HCT116 (cell line): ENCODE results near the gene MAP7D1. TPM values are rescaled to one million over a fixed set of nuclear protein-coding genes. Genes with fewer than 3 reads are reported as not detected.

Experiments used
- ATAC-seq: fragments of 200-7000 bp; cut with Tn5 transposase; 2 replicates; pipeline ENCODE4 v1.9.1; 2020; ENCODE audit warnings: mild to moderate bottlenecking, moderate library complexity
- BruUV-seq: library from RNA; stranded (reverse); fragments of 400-500 nt; replicated peaks from 2 replicates; lab custom pipeline; 2021; lab: Mats Ljungman, UMichigan
- CTCF ChIA-PET: fragments of 300-600 bp; sonication (Branson Sonifier 250); formaldehyde crosslinking; loops from one replicate; lab custom pipeline; 2021; ENCODE audit warnings: antibody characterized with exemption; lab: Charles Lee
- POLR2A ChIA-PET: fragments of 300-600, 350-600 bp; sonication (Branson Sonifier 250); formaldehyde crosslinking; loops from one replicate; lab custom pipeline; 2021; ENCODE audit warnings: antibody characterized with exemption; lab: Charles Lee
- RAD21 ChIA-PET, 2 experiments: fragments of 300-600 bp; sonication (Branson Sonifier 250); formaldehyde crosslinking; loops; one replicate each; lab custom pipeline; 2023; ENCODE audit warnings: low total read pairs in 2 of 2; ENCODE audit not compliant: uncharacterized antibody in 2 of 2, unreplicated experiment in 2 of 2, low non-redundant PET in 1 of 2; lab: Charles Lee
- DNase-seq: peaks from one replicate; pipeline ENCODE4 v3.0.0-alpha.2; 2010; ENCODE audit warnings: low read depth, low spot score
- H2AFZ ChIP-seq: fragments of 200-600 bp; shearing (Covaris generic), sonication (generic); 2 replicates; pipeline ENCODE4 v1.6.1; 2017; ENCODE audit warnings: low read depth, mixed run types, mixed read lengths, antibody characterized with exemption, low read length; ENCODE audit not compliant: poor library complexity, severe bottlenecking
- H3K27ac ChIP-seq: 2 replicates; pipeline ENCODE4 v1.5.1; 2012; ENCODE audit warnings: low read depth, low read length
- H3K27me3 ChIP-seq: fragments of 200-600 bp; sonication (generic); 2 replicates; pipeline ENCODE4 v1.6.1; 2016; ENCODE audit warnings: mixed run types, low read length, mixed read lengths; ENCODE audit not compliant: insufficient read depth
- H3K36me3 ChIP-seq, 2 experiments: fragments of 200-500 bp in 1 of 2; fragments of 200-600 bp in 1 of 2; sonication (Bioruptor generic) in 1 of 2; sonication (generic) in 1 of 2; 2 replicates each; pipeline versions ENCODE4 v1.5.1 to v1.6.1; 2014 to 2016; ENCODE audit warnings: low read length in 2 of 2, inconsistent platforms in 1 of 2, mixed read lengths in 1 of 2, mixed run types in 1 of 2; ENCODE audit not compliant: insufficient read depth in 2 of 2, control insufficient read depth in 1 of 2
- H3K4me1 ChIP-seq, 2 experiments: fragments of 200-600 bp in 1 of 2; sonication (generic) in 1 of 2; 2 replicates each; pipeline versions ENCODE4 v1.5.1 to v1.6.1; 2012 to 2017; ENCODE audit warnings: low read length in 2 of 2, inconsistent platforms in 1 of 2, mild to moderate bottlenecking in 1 of 2, mixed read lengths in 1 of 2, mixed run types in 1 of 2, moderate library complexity in 1 of 2; ENCODE audit not compliant: insufficient read depth in 2 of 2, control insufficient read depth in 1 of 2
- H3K4me2 ChIP-seq: fragments of 200-600 bp; sonication (generic); 2 replicates; pipeline ENCODE4 v1.6.1; 2017; ENCODE audit warnings: mixed run types, low read length, mixed read lengths
- H3K4me3 ChIP-seq, 2 experiments: fragments of 200-600 bp in 1 of 2; sonication (generic) in 1 of 2; replicated peaks in 1 of 2; 2 replicates each; pipeline ENCODE4 v1.5.1; 2011 to 2016; ENCODE audit warnings: low read length in 2 of 2, control low read depth in 1 of 2, low read depth in 1 of 2, mild to moderate bottlenecking in 1 of 2, mixed read lengths in 1 of 2, mixed run types in 1 of 2
- H3K79me2 ChIP-seq: fragments of 200-600 bp; sonication (generic); 2 replicates; pipeline ENCODE4 v1.6.1; 2017; ENCODE audit warnings: mild to moderate bottlenecking, mixed run types, low read length, moderate library complexity, mixed read lengths; ENCODE audit not compliant: insufficient read depth
- H3K9ac ChIP-seq: fragments of 200-600 bp; sonication (generic); 2 replicates; pipeline ENCODE4 v1.6.1; 2016; ENCODE audit warnings: low read length, mixed read lengths
- H3K9me2 ChIP-seq: fragments of 200-600 bp; sonication (generic), shearing (Covaris generic); 2 replicates; pipeline ENCODE4 v1.6.1; 2017; ENCODE audit warnings: mixed run types, mild to moderate bottlenecking, moderate library complexity; ENCODE audit not compliant: insufficient read depth
- H3K9me3 ChIP-seq, 2 experiments: fragments of 200-500 bp in 1 of 2; fragments of 200-600 bp in 1 of 2; sonication (Bioruptor generic) in 1 of 2; sonication (generic) in 1 of 2; 2 replicates each; pipeline ENCODE4 v1.6.1; 2014 to 2017; ENCODE audit warnings: low read length in 2 of 2, mixed read lengths in 2 of 2, inconsistent platforms in 1 of 2, low read depth in 1 of 2, mild to moderate bottlenecking in 1 of 2, mixed run types in 1 of 2, moderate library complexity in 1 of 2; ENCODE audit not compliant: control insufficient read depth in 1 of 2, insufficient read depth in 1 of 2
- H4K20me1 ChIP-seq: fragments of 200-600 bp; sonication (generic), shearing (Covaris generic); 2 replicates; pipeline ENCODE4 v1.6.1; 2017; ENCODE audit warnings: mixed run types, mild to moderate bottlenecking, moderate library complexity; ENCODE audit not compliant: insufficient read depth
- ATF3 ChIP-seq: IDR thresholded peaks from 2 replicates; pipeline ENCODE4 v1.6.1; 2012
- CEBPB ChIP-seq: IDR thresholded peaks from 2 replicates; pipeline ENCODE4 v1.6.1; 2012; ENCODE audit warnings: low read depth
- EGR1 ChIP-seq: IDR thresholded peaks from 2 replicates; pipeline ENCODE4 v1.6.1; 2012; ENCODE audit warnings: low read depth
- EZH2 ChIP-seq: fragments of 200-600 bp; sonication (generic); IDR thresholded peaks from 2 replicates; pipeline ENCODE4 v1.6.1; 2017; ENCODE audit warnings: antibody characterized with exemption, mixed run types
- EZH2phosphoT487 ChIP-seq: fragments of 200-600 bp; IDR thresholded peaks from 2 replicates; pipeline ENCODE4 v1.6.1; 2018; ENCODE audit warnings: antibody characterized with exemption, borderline replicate concordance
- FOSL1 ChIP-seq: IDR thresholded peaks from 2 replicates; pipeline ENCODE4 v1.6.1; 2012; ENCODE audit warnings: low read depth
- MAX ChIP-seq: IDR thresholded peaks from 2 replicates; pipeline ENCODE4 v1.6.1; 2012
- POLR2A ChIP-seq: IDR thresholded peaks from 2 replicates; pipeline ENCODE4 v1.7.0; 2011; ENCODE audit warnings: borderline replicate concordance; ENCODE audit not compliant: insufficient read depth, insufficient read length; ENCODE audit errors: extremely low read depth
- POLR2AphosphoS5 ChIP-seq: IDR thresholded peaks from 2 replicates; pipeline ENCODE4 v1.6.1; 2011; ENCODE audit warnings: mild to moderate bottlenecking, low read depth, low read length, moderate library complexity
- RAD21 ChIP-seq: IDR thresholded peaks from 2 replicates; pipeline ENCODE4 v1.6.1; 2012; ENCODE audit warnings: low read depth, mild to moderate bottlenecking
- REST ChIP-seq: IDR thresholded peaks from 2 replicates; pipeline ENCODE4 v1.6.1; 2012; ENCODE audit warnings: low read depth
- SIN3A ChIP-seq: IDR thresholded peaks from 2 replicates; pipeline ENCODE4 v1.6.1; 2012; ENCODE audit warnings: low read depth
- SP1 ChIP-seq: IDR thresholded peaks from 2 replicates; pipeline ENCODE4 v1.6.1; 2012; ENCODE audit warnings: low read depth
- TCF7L2 ChIP-seq: IDR thresholded peaks from 2 replicates; pipeline ENCODE4 v1.7.0; 2011; ENCODE audit warnings: borderline replicate concordance, inconsistent platforms; ENCODE audit not compliant: insufficient read depth, insufficient read length; ENCODE audit errors: extremely low read depth
- YY1 ChIP-seq: IDR thresholded peaks from 2 replicates; pipeline ENCODE4 v1.6.1; 2011; ENCODE audit warnings: low read length, low read depth, moderate library complexity, mild to moderate bottlenecking; ENCODE audit not compliant: insufficient replicate concordance; ENCODE audit errors: extremely low read depth
- ZFX ChIP-seq: fragments of 450-650 bp; IDR thresholded peaks from 2 replicates; pipeline ENCODE4 v1.6.1; 2017
- intact Hi-C: fragments of 100-400 bp; cut with micrococcal nuclease; formaldehyde crosslinking; loops from 2 replicates; pipeline ENCODE4 v1.10.0; 2022
- total RNA-seq: library from RNA; stranded (reverse); gene quantifications from one replicate; pipeline ENCODE4 v1.2.1, GENCODE V29; 2021; ENCODE audit not compliant: unreplicated experiment
- TF ChIP-seq, protein P1 (sequence below): IDR thresholded peaks from 2 replicates; pipeline ENCODE4 v1.6.1; 2011; ENCODE audit warnings: mild to moderate bottlenecking, low read length, moderate library complexity; ENCODE audit not compliant: insufficient replicate concordance; ENCODE audit errors: extremely low read depth
- TF ChIP-seq, protein P2 (sequence below), 3 experiments: fragments of 200-600 bp in 1 of 3; sonication (generic) in 1 of 3; IDR thresholded peaks in 2 of 3; conservative IDR thresholded peaks in 1 of 3; 2 replicates each; pipeline ENCODE4 v1.5.1; 2012 to 2017; ENCODE audit warnings: low read depth in 2 of 3, low read length in 2 of 3, antibody characterized with exemption in 1 of 3, borderline replicate concordance in 1 of 3, control low read depth in 1 of 3, mild to moderate bottlenecking in 1 of 3, mixed read lengths in 1 of 3, mixed run types in 1 of 3, moderate library complexity in 1 of 3; ENCODE audit not compliant: insufficient read depth in 1 of 3

The MAP7D1 gene
- total RNA-seq, 1 experiment from 2014 or later = 71.8 TPM

GRCh38 chr1:36179220-36179600, 23.2 kb downstream of the MAP7D1 start:
- no peak for TF ChIP-seq TCF7L2
- no peak for TF ChIP-seq MAX
- no peak for TF ChIP-seq POLR2AphosphoS5
- TF ChIP-seq YY1 = no peak
- no peak for TF ChIP-seq ZFX
- no peak for TF ChIP-seq SIN3A
- TF ChIP-seq, protein P1, sequence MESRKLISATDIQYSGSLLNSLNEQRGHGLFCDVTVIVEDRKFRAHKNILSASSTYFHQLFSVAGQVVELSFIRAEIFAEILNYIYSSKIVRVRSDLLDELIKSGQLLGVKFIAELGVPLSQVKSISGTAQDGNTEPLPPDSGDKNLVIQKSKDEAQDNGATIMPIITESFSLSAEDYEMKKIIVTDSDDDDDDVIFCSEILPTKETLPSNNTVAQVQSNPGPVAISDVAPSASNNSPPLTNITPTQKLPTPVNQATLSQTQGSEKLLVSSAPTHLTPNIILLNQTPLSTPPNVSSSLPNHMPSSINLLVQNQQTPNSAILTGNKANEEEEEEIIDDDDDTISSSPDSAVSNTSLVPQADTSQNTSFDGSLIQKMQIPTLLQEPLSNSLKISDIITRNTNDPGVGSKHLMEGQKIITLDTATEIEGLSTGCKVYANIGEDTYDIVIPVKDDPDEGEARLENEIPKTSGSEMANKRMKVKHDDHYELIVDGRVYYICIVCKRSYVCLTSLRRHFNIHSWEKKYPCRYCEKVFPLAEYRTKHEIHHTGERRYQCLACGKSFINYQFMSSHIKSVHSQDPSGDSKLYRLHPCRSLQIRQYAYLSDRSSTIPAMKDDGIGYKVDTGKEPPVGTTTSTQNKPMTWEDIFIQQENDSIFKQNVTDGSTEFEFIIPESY = no peak
- TF ChIP-seq POLR2A = no peak
- no peak for TF ChIP-seq CEBPB
- no peak for TF ChIP-seq SP1
- TF ChIP-seq EZH2 = no peak
- TF ChIP-seq RAD21 = no peak
- no peak for TF ChIP-seq EGR1
- TF ChIP-seq FOSL1 = no peak
- TF ChIP-seq, protein P2, sequence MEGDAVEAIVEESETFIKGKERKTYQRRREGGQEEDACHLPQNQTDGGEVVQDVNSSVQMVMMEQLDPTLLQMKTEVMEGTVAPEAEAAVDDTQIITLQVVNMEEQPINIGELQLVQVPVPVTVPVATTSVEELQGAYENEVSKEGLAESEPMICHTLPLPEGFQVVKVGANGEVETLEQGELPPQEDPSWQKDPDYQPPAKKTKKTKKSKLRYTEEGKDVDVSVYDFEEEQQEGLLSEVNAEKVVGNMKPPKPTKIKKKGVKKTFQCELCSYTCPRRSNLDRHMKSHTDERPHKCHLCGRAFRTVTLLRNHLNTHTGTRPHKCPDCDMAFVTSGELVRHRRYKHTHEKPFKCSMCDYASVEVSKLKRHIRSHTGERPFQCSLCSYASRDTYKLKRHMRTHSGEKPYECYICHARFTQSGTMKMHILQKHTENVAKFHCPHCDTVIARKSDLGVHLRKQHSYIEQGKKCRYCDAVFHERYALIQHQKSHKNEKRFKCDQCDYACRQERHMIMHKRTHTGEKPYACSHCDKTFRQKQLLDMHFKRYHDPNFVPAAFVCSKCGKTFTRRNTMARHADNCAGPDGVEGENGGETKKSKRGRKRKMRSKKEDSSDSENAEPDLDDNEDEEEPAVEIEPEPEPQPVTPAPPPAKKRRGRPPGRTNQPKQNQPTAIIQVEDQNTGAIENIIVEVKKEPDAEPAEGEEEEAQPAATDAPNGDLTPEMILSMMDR (IDR thresholded peaks at IDR 0.05 in 2 of 3, conservative IDR thresholded peaks at IDR 0.05 in 1 of 3; ENCODE audit: borderline replicate concordance in 1 of 3, insufficient read depth in 1 of 3, low read depth in 2 of 3, low read length in 2 of 3) = no peak
- no peak for TF ChIP-seq REST
- TF ChIP-seq ATF3 = no peak
- no peak for TF ChIP-seq EZH2phosphoT487
- TF ChIP-seq, all 23 proteins: peak for 0
- BruUV-seq = no TSS peak

More at GRCh38 chr1:36179220-36179600, 23.2 kb downstream of the MAP7D1 start:
- H3K27ac ChIP-seq = no peak overlapping the region
- intact Hi-C loops = no loop called here
- no peak overlapping the region for H3K4me3 ChIP-seq
- no peaks in the 10 kb centered on the region for H3K9me3 ChIP-seq
- RAD21 ChIA-PET = no interaction called here
- no peak overlapping the region for H3K9ac ChIP-seq
- DNase-seq (no peak), ATAC-seq (no peak)
- no peaks in the 10 kb centered on the region for H4K20me1 ChIP-seq
- no peaks in the 10 kb centered on the region for H3K27me3 ChIP-seq
- H3K9me2 ChIP-seq = no peaks in the 10 kb centered on the region
- H3K79me2 ChIP-seq = no peaks in the 10 kb centered on the region
- H2AFZ ChIP-seq = no peak overlapping the region
- POLR2A ChIA-PET = no interaction called here
- no peak overlapping the region for H3K4me2 ChIP-seq
- H3K36me3 ChIP-seq = peaks cover 26 to 42% of the 10 kb centered on the region in 2 experiments; a peak in 3 of 4 replicates
- CTCF ChIA-PET = no interaction called here
- peaks cover 0 to 9% of the 10 kb centered on the region in 2 experiments; a peak in 2 of 4 replicates for H3K4me1 ChIP-seq
